Parietal lobe (tissue), 2 donors: Measurements from ENCODE around the gene PCOLCE2. TPM values are rescaled to one million over a fixed set of nuclear protein-coding genes. Genes with fewer than 3 reads are reported as not detected.

Source experiments
- small RNA-seq: library from RNA; depleted of rRNA; stranded (forward); fragments of <200 nt; gene quantifications from one replicate; pipeline ENCODE3, GENCODE V24; 2014; ENCODE audit warnings: low replicate concordance
- total RNA-seq: library from RNA; depleted of rRNA; stranded (reverse); fragments of >200 nt; gene quantifications from one replicate; pipeline ENCODE4 v1.2.3, GENCODE V29; 2014

The PCOLCE2 gene, protein sequence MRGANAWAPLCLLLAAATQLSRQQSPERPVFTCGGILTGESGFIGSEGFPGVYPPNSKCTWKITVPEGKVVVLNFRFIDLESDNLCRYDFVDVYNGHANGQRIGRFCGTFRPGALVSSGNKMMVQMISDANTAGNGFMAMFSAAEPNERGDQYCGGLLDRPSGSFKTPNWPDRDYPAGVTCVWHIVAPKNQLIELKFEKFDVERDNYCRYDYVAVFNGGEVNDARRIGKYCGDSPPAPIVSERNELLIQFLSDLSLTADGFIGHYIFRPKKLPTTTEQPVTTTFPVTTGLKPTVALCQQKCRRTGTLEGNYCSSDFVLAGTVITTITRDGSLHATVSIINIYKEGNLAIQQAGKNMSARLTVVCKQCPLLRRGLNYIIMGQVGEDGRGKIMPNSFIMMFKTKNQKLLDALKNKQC
- total RNA-seq, result 4.4 TPM

DNA sequence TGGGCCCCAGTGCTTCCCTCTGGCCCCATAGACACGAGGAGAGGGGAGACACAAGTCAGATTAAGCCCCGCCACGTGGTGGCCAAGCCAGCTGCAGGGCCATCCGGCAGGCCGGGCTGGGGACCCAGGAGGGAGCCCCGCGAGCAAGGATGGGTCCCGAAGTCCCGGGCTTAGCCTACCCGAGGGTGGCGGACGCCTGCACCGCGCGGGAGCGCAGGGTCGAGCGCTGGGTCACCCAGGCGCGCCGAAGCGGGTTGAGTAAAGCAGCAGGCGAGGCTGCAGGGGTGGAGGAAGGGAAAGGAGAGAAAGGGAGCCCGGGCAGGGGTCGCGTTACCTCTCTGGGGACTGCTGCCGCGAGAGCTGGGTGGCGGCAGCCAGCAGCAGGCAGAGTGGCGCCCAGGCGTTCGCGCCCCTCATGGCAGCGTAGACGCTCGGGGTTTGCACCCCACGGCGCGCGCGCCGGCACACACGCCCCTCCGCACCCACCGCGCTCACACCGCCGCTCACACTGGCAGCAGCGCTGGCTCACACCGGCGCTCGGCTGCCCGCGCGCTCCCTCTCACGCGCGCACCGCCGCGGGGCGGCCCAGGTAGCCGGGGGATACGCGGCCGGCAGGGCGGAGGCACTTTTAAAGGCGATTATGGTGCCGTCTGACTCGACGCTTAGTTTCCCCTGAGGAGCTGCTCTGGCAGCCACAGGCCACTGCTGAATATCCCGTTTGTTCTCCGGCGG, at the start of gene PCOLCE2:
PCOLCE2 (minus strand) TSS at position 603 of the 731 bp plus-strand sequence; CDS start at position 416, 187 bp downstream.

Small RNA genes within 50 kb of the gene (small RNA-seq; reads per million reads assigned to genes)
- not detected for gene RNU7-47P

Other genes with a start within 250 kb of the PCOLCE2 start
- gene TRPC1, start 165.0 kb downstream of the PCOLCE2 start, total RNA-seq, result 113 TPM
- 1.6 TPM for gene PAQR9, start 74.6 kb upstream of the PCOLCE2 start, total RNA-seq
- gene U2SURP, start 112.5 kb upstream of the PCOLCE2 start, total RNA-seq, result 218 TPM
- gene CHST2, start 230.7 kb upstream of the PCOLCE2 start, total RNA-seq, result 34.1 TPM